K562 (cell line): ENCODE results near the gene LASP1NB.

Experiments
- CREM ChIP-seq: IDR thresholded peaks from 2 replicates; pipeline ENCODE4 v1.6.1; 2014; ENCODE audit warnings: antibody characterized with exemption, low read depth
- HNRNPLL ChIP-seq: fragments of 200-400 bp; formaldehyde crosslinking; IDR thresholded peaks from 2 replicates; pipeline ENCODE4 v1.6.1; 2017; ENCODE audit warnings: low read length, low read depth, mild to moderate bottlenecking; ENCODE audit not compliant: poor library complexity, severe bottlenecking
- LARP7 ChIP-seq: fragments of 450-650 bp; IDR thresholded peaks from 2 replicates; pipeline ENCODE4 v1.6.1; 2016
- MTF1 ChIP-seq: fragments of 250-450 bp; sonication (Bioruptor Pico); IDR thresholded peaks from 2 replicates; pipeline ENCODE4 v1.9.0; 2021; ENCODE audit warnings: moderate library complexity, mild to moderate bottlenecking, inconsistent platforms, borderline replicate concordance
- MXI1 ChIP-seq: IDR thresholded peaks from 2 replicates; pipeline ENCODE4 v1.6.1; 2011; ENCODE audit warnings: low read depth, mild to moderate bottlenecking, improper control_type of control experiment, low read length
- PCBP2 ChIP-seq: fragments of 200-400 bp; formaldehyde crosslinking; IDR thresholded peaks from 2 replicates; pipeline ENCODE4 v1.6.1; 2018; ENCODE audit warnings: low read length, low read depth, mild to moderate bottlenecking, moderate library complexity; ENCODE audit not compliant: poor library complexity, severe bottlenecking
- SUPT5H ChIP-seq: fragments of 450-650 bp; IDR thresholded peaks from 2 replicates; pipeline ENCODE4 v1.6.1; 2016
- TCF7L2 ChIP-seq: fragments of 150-350 bp; IDR thresholded peaks from 2 replicates; pipeline ENCODE4 v1.6.1; 2016; ENCODE audit warnings: low read depth, mild to moderate bottlenecking, low read length, moderate library complexity
- TF ChIP-seq, protein P1 (sequence below), 3 experiments: IDR thresholded peaks in 2 of 3; conservative IDR thresholded peaks in 1 of 3; 2 replicates each; pipeline ENCODE4 v1.5.1; 2011 to 2012; ENCODE audit warnings: low read length in 3 of 3, mild to moderate bottlenecking in 3 of 3, control low read depth in 2 of 3, improper control_type of control experiment in 1 of 3, inconsistent platforms in 1 of 3, low read depth in 1 of 3, mixed read lengths in 1 of 3, moderate library complexity in 1 of 3; ENCODE audit not compliant: insufficient read depth in 2 of 3

DNA sequence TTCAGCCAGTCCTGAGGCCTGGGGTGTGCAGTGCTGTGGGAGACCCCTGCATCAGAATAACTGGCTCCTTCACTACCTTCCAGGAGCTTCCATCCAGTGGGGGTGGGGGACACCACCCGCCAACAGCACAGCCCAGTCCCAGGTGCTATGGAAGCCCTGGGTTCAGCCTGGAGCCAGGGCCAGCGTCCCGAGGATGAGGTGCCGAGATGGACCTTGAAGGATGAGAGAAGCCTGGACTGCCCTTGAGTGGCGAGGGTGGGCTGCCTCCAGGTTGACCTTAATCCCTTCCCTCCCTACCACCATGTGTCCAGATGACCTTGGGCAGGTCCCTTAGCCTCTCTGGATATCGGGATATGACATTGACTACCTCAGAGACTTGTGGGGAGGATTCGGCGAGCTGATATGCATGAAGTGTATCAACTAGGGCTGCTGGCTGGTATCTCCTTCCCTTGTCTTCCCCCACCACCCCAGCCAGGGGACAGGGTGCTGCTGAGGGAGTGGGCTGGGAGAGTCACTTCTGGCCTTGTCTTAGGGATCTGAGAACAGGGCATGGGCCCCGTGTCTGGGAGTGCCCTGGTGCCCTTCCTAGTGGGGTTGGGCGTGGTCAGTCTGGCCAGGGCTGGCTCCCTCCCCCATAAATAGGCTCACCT is 14.2 kb upstream of the LASP1NB start:
- no peak for TF ChIP-seq MXI1
- no peak for TF ChIP-seq CREM
- TF ChIP-seq LARP7: no peak
- no peak for TF ChIP-seq HNRNPLL
- no peak for TF ChIP-seq SUPT5H
- no peak for TF ChIP-seq PCBP2
- TF ChIP-seq, protein P1, sequence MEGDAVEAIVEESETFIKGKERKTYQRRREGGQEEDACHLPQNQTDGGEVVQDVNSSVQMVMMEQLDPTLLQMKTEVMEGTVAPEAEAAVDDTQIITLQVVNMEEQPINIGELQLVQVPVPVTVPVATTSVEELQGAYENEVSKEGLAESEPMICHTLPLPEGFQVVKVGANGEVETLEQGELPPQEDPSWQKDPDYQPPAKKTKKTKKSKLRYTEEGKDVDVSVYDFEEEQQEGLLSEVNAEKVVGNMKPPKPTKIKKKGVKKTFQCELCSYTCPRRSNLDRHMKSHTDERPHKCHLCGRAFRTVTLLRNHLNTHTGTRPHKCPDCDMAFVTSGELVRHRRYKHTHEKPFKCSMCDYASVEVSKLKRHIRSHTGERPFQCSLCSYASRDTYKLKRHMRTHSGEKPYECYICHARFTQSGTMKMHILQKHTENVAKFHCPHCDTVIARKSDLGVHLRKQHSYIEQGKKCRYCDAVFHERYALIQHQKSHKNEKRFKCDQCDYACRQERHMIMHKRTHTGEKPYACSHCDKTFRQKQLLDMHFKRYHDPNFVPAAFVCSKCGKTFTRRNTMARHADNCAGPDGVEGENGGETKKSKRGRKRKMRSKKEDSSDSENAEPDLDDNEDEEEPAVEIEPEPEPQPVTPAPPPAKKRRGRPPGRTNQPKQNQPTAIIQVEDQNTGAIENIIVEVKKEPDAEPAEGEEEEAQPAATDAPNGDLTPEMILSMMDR (IDR thresholded peaks at IDR 0.05 in 2 of 3, conservative IDR thresholded peaks at IDR 0.05 in 1 of 3; ENCODE audit: insufficient read depth in 2 of 3, low read depth in 1 of 3, low read length in 3 of 3): no peak
- TF ChIP-seq TCF7L2: no peak
- no peak for TF ChIP-seq MTF1 (CRISPR knock-in tag)
